OCI-LY7 (cell line): Measurements from ENCODE around the gene CHN1. TPM values are rescaled to one million over a fixed set of nuclear protein-coding genes. Genes with fewer than 3 reads are reported as not detected.

ENCODE experiments used
- BruUV-seq: library from RNA; stranded (reverse); fragments of 400-500 nt; replicated peaks from 2 replicates; lab custom pipeline; 2021; lab: Mats Ljungman, UMichigan
- CTCF ChIA-PET: fragments of 300-600 bp; sonication (Branson Sonifier 250); formaldehyde crosslinking; loops from one replicate; lab custom pipeline; 2022; ENCODE audit warnings: antibody characterized with exemption; ENCODE audit not compliant: unreplicated experiment; lab: Charles Lee
- POLR2A ChIA-PET: fragments of 300-600 bp; sonication (Branson Sonifier 250); formaldehyde crosslinking; loops from one replicate; lab custom pipeline; 2022; ENCODE audit warnings: antibody characterized with exemption; lab: Charles Lee
- DNase-seq: peaks from one replicate; pipeline ENCODE4 v3.0.0-alpha.2; 2015; ENCODE audit warnings: low spot score
- H2AFZ ChIP-seq: fragments of 200-600 bp; sonication (generic), shearing (Covaris generic); 2 replicates; pipeline ENCODE4 v1.6.1; 2014; ENCODE audit warnings: mild to moderate bottlenecking, antibody characterized with exemption, low read length, moderate library complexity
- H3K27ac ChIP-seq: fragments of 200-600 bp; sonication (generic); 2 replicates; pipeline ENCODE4 v1.5.1; 2014; ENCODE audit warnings: mixed run types, low read depth, mild to moderate bottlenecking, moderate library complexity, low read length, inconsistent platforms; ENCODE audit not compliant: poor library complexity, severe bottlenecking
- H3K36me3 ChIP-seq: fragments of 200-600 bp; sonication (generic); 2 replicates; pipeline ENCODE4 v1.6.1; 2014; ENCODE audit warnings: mild to moderate bottlenecking, antibody characterized with exemption, low read length, moderate library complexity, mixed read lengths; ENCODE audit not compliant: insufficient read depth
- H3K4me1 ChIP-seq: fragments of 200-600 bp; sonication (generic); 2 replicates; pipeline ENCODE4 v1.5.1; 2014; ENCODE audit warnings: mild to moderate bottlenecking, low read length; ENCODE audit not compliant: insufficient read depth, poor library complexity, severe bottlenecking
- H3K4me2 ChIP-seq: fragments of 200-600 bp; sonication (generic); 2 replicates; pipeline ENCODE4 v1.6.1; 2014; ENCODE audit warnings: mild to moderate bottlenecking, low read length
- H3K4me3 ChIP-seq: fragments of 200-600 bp; sonication (generic); 2 replicates; pipeline ENCODE4 v1.5.1; 2014; ENCODE audit warnings: mild to moderate bottlenecking, low read depth, low read length; ENCODE audit not compliant: poor library complexity, severe bottlenecking
- H3K79me2 ChIP-seq: fragments of 200-600 bp; sonication (generic); 2 replicates; pipeline ENCODE4 v1.6.1; 2016; ENCODE audit warnings: low read depth, mild to moderate bottlenecking, low read length, moderate library complexity, mixed read lengths; ENCODE audit not compliant: insufficient read depth
- H3K9me2 ChIP-seq: fragments of 200-600 bp; sonication (generic); 2 replicates; pipeline ENCODE4 v1.6.1; 2016; ENCODE audit warnings: mild to moderate bottlenecking, low read length, mixed read lengths; ENCODE audit not compliant: insufficient read depth
- H3K9me3 ChIP-seq: fragments of 200-600 bp; sonication (generic); 2 replicates; pipeline ENCODE4 v1.6.1; 2014; ENCODE audit warnings: mild to moderate bottlenecking, mixed run types, low read length, mixed read lengths
- H4K20me1 ChIP-seq: fragments of 200-600 bp; sonication (generic); 2 replicates; pipeline ENCODE4 v1.6.1; 2014; ENCODE audit warnings: mild to moderate bottlenecking, antibody characterized with exemption, low read length, moderate library complexity, mixed read lengths; ENCODE audit not compliant: insufficient read depth
- CTCF ChIP-seq: fragments of 200-600 bp; sonication (generic); conservative IDR thresholded peaks from 2 replicates; pipeline ENCODE4 v1.5.1; 2014; ENCODE audit warnings: mild to moderate bottlenecking, antibody characterized with exemption, low read length, moderate library complexity, mixed read lengths
- EZH2phosphoT487 ChIP-seq: fragments of 200-600 bp; sonication (generic); IDR thresholded peaks from 2 replicates; pipeline ENCODE4 v1.6.1; 2018; ENCODE audit warnings: low read depth, borderline replicate concordance, mild to moderate bottlenecking, mixed run types, antibody characterized with exemption, low read length, moderate library complexity, mixed read lengths
- intact Hi-C: fragments of 100-400 bp; cut with micrococcal nuclease; formaldehyde crosslinking; loops from one replicate; pipeline ENCODE4 v1.10.0; 2022; ENCODE audit not compliant: unreplicated experiment
- total RNA-seq, 2 experiments: library from RNA; depleted of rRNA in 1 of 2; stranded (reverse); fragments of >200 nt in 1 of 2; shearing (Covaris generic) in 1 of 2; gene quantifications; 2 replicates each; pipeline ENCODE4 v1.2.3, GENCODE V29; 2014 to 2022

The CHN1 gene
- total RNA-seq, 2 experiments from 2014 or later, result 0.44 TPM; not detected in 1

GRCh38 chr2:175008801-175009495 lies 3.8 kb upstream of the CHN1 start:
- Histone ChIP-seq H2AFZ (no peak overlapping the region), H3K9me2 (no peaks in the 10 kb centered on the region), H4K20me1 (no peaks in the 10 kb centered on the region), H3K36me3 (no peaks in the 10 kb centered on the region), H3K4me1 (no peaks in the 10 kb centered on the region), H3K27ac (no peak overlapping the region), H3K79me2 (no peaks in the 10 kb centered on the region), H3K9me3 (no peaks in the 10 kb centered on the region), H3K4me3 (no peak overlapping the region), H3K4me2 (no peak overlapping the region)
- CTCF ChIA-PET, result no interaction called here
- POLR2A ChIA-PET, result interaction anchor here (0.8 kb wide), 1 partner anchor 9 kb away, joined by 3 read pairs; no protein-coding TSS in a partner anchor
- no TSS peak for BruUV-seq
- intact Hi-C loops, result loop anchor here (10.0 kb wide), 1 partner anchor 234 kb away; no protein-coding TSS in a partner anchor
- TF ChIP-seq CTCF, result no peak
- no peak for TF ChIP-seq EZH2phosphoT487
- no peak for DNase-seq

- Histone ChIP-seq H2AFZ (no peak overlapping the region), H3K79me2 (no peaks in the 10 kb centered on the region), H3K4me2 (no peak overlapping the region), H4K20me1 (no peaks in the 10 kb centered on the region), H3K36me3 (no peaks in the 10 kb centered on the region), H3K9me2 (no peaks in the 10 kb centered on the region), H3K4me3 (no peak overlapping the region), H3K4me1 (no peaks in the 10 kb centered on the region), H3K27ac (no peak overlapping the region), H3K9me3 (no peaks in the 10 kb centered on the region)
- ChIA-PET CTCF (no interaction called here), POLR2A (interaction anchor here (1.2 kb wide), 1 partner anchor 15 kb away, joined by 3 read pairs; no protein-coding TSS in a partner anchor)
- no peak for DNase-seq
- no TSS peak for BruUV-seq
- intact Hi-C loops, result loop anchor here (10.0 kb wide), 1 partner anchor 233 kb away; no protein-coding TSS in a partner anchor
- TF ChIP-seq CTCF (no peak), EZH2phosphoT487 (no peak)
Observed at GRCh38 chr2:175008009-175008408, 2.8 kb upstream of the CHN1 start.

GRCh38 chr2:175007510-175007909 lies 2.3 kb upstream of the CHN1 start:
- no peak for DNase-seq
- CTCF ChIA-PET, result no interaction called here
- no peaks in the 10 kb centered on the region for H4K20me1 ChIP-seq
- TF ChIP-seq CTCF (no peak), EZH2phosphoT487 (no peak)
- no peaks in the 10 kb centered on the region for H3K79me2 ChIP-seq
- H3K4me2 ChIP-seq, result no peak overlapping the region
- H3K4me3 ChIP-seq, result no peak overlapping the region
- no peaks in the 10 kb centered on the region for H3K9me2 ChIP-seq
- no peaks in the 10 kb centered on the region for H3K36me3 ChIP-seq
- no TSS peak for BruUV-seq
- intact Hi-C loops, result loop anchor here (10.0 kb wide), 1 partner anchor 233 kb away; no protein-coding TSS in a partner anchor
- H3K27ac ChIP-seq, result no peak overlapping the region
- POLR2A ChIA-PET, result interaction anchor here (1.2 kb wide), 1 partner anchor 15 kb away, joined by 3 read pairs; no protein-coding TSS in a partner anchor
- H2AFZ ChIP-seq, result no peak overlapping the region
- no peaks in the 10 kb centered on the region for H3K9me3 ChIP-seq
- no peaks in the 10 kb centered on the region for H3K4me1 ChIP-seq
